ENCODE data around the gene OBSCN. TPM values are rescaled to one million over a fixed set of nuclear protein-coding genes. Genes with fewer than 3 reads are reported as not detected.

OBSCN gene
- total and polyA plus RNA-seq, 10 of the 15 experiments (the other 5 are each of a cell fraction or from before 2014, with no cell fraction given): 0.01 to 0.36 (median 0.08) TPM; not detected in 2

DNA sequence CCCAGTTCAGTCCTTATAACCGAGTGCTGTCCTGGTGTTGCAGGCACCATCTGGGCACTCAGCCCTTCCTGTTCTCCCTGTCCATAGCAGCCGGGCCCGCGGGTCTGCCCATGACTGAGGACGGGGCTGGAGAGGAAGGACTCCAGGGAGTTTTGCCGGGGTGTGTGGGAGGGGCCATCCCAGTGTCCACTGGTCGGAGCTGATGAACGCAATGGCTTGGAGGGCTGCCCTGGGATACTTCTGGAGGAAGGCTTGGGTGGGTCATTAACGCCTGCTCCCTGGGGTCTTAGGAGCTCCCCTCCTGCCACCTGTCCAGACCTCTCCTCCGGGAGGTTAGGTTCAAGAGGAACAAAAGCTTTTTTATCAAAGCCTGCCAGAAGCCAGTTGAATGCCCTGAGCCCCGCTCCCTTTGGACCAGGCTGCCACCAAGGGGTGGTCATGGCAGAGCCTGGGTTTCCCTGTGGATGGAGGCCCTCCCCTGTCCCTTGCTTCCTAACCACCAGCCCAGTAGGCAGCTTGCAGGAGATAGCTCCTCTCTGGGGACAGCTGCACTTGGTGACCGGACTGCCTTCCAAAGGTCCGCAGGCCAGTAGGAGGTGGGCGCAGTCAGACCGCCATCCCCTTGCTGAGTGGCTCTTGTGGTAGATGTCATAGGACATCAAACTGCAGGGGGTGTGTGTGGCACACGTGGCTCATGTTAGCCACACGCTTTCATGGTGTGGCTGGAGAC lies 137.5 kb downstream of the OBSCN start:
- in situ Hi-C loops (cut with MboI): no loop called here
- DNase-seq (ENCODE audit: low read depth, low spot score): no peak
- CTCF ChIA-PET: no interaction called here
- TF ChIP-seq, protein P1, sequence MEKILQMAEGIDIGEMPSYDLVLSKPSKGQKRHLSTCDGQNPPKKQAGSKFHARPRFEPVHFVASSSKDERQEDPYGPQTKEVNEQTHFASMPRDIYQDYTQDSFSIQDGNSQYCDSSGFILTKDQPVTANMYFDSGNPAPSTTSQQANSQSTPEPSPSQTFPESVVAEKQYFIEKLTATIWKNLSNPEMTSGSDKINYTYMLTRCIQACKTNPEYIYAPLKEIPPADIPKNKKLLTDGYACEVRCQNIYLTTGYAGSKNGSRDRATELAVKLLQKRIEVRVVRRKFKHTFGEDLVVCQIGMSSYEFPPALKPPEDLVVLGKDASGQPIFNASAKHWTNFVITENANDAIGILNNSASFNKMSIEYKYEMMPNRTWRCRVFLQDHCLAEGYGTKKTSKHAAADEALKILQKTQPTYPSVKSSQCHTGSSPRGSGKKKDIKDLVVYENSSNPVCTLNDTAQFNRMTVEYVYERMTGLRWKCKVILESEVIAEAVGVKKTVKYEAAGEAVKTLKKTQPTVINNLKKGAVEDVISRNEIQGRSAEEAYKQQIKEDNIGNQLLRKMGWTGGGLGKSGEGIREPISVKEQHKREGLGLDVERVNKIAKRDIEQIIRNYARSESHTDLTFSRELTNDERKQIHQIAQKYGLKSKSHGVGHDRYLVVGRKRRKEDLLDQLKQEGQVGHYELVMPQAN (conservative IDR thresholded peaks at IDR 0.05): no peak
- no peak for TF ChIP-seq SRF (IDR thresholded peaks at IDR 0.05; ENCODE audit: low read depth in 2 of 2, low read length in 2 of 2)
- no peak for TF ChIP-seq EGR1 (IDR thresholded peaks at IDR 0.05; ENCODE audit: borderline replicate concordance in 1 of 2, low read depth in 2 of 2, low read length in 2 of 2)
- TF ChIP-seq, protein P2, sequence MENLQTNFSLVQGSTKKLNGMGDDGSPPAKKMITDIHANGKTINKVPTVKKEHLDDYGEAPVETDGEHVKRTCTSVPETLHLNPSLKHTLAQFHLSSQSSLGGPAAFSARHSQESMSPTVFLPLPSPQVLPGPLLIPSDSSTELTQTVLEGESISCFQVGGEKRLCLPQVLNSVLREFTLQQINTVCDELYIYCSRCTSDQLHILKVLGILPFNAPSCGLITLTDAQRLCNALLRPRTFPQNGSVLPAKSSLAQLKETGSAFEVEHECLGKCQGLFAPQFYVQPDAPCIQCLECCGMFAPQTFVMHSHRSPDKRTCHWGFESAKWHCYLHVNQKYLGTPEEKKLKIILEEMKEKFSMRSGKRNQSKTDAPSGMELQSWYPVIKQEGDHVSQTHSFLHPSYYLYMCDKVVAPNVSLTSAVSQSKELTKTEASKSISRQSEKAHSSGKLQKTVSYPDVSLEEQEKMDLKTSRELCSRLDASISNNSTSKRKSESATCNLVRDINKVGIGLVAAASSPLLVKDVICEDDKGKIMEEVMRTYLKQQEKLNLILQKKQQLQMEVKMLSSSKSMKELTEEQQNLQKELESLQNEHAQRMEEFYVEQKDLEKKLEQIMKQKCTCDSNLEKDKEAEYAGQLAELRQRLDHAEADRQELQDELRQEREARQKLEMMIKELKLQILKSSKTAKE (IDR thresholded peaks at IDR 0.05; ENCODE audit: low read depth, poor library complexity, severe bottlenecking): no peak
- no peak for TF ChIP-seq ZNF384 (IDR thresholded peaks at IDR 0.05; ENCODE audit: borderline replicate concordance, low read depth, low read length)
- TF ChIP-seq SMAD1 (IDR thresholded peaks at IDR 0.05; ENCODE audit: low read depth, partially characterized antibody): no peak
- no peak for TF ChIP-seq MYC (IDR thresholded peaks at IDR 0.05; ENCODE audit: insufficient read depth, insufficient read length, insufficient replicate concordance, low read length, severe bottlenecking)
- TF ChIP-seq RUNX3 (IDR thresholded peaks at IDR 0.05; ENCODE audit: low read length): no peak
- no peak for TF ChIP-seq POLR2AphosphoS2 (IDR thresholded peaks at IDR 0.05; ENCODE audit: low read depth, low read length)
- no peak for TF ChIP-seq TBL1XR1 (IDR thresholded peaks at IDR 0.05; ENCODE audit: low read depth, low read length)
- no peak for TF ChIP-seq ZZZ3 (IDR thresholded peaks at IDR 0.05; ENCODE audit: control insufficient read depth, insufficient read length, low read depth)
- TF ChIP-seq SUZ12 (IDR thresholded peaks at IDR 0.05; ENCODE audit: unreplicated experiment): no peak
- no peak for TF ChIP-seq LARP7 (IDR thresholded peaks at IDR 0.05)
- TF ChIP-seq YY1 (IDR thresholded peaks at IDR 0.05; ENCODE audit: low read depth, low read length): no peak
- TF ChIP-seq IKZF1 (conservative IDR thresholded peaks at IDR 0.05): no peak
- TF ChIP-seq, protein P3, sequence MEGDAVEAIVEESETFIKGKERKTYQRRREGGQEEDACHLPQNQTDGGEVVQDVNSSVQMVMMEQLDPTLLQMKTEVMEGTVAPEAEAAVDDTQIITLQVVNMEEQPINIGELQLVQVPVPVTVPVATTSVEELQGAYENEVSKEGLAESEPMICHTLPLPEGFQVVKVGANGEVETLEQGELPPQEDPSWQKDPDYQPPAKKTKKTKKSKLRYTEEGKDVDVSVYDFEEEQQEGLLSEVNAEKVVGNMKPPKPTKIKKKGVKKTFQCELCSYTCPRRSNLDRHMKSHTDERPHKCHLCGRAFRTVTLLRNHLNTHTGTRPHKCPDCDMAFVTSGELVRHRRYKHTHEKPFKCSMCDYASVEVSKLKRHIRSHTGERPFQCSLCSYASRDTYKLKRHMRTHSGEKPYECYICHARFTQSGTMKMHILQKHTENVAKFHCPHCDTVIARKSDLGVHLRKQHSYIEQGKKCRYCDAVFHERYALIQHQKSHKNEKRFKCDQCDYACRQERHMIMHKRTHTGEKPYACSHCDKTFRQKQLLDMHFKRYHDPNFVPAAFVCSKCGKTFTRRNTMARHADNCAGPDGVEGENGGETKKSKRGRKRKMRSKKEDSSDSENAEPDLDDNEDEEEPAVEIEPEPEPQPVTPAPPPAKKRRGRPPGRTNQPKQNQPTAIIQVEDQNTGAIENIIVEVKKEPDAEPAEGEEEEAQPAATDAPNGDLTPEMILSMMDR (IDR thresholded peaks at IDR 0.05 in 2 of 3, conservative IDR thresholded peaks at IDR 0.05 in 1 of 3; ENCODE audit: control insufficient read depth in 2 of 3, extremely low read depth in 1 of 3, insufficient read depth in 1 of 3, low read depth in 3 of 3, low read length in 3 of 3): no peak
- no peak for TF ChIP-seq MTA2 (IDR thresholded peaks at IDR 0.05; ENCODE audit: low read depth)
- TF ChIP-seq GATAD2B (conservative IDR thresholded peaks at IDR 0.05; ENCODE audit: low read depth): no peak

More for the DNA sequence above, 137.5 kb downstream of the OBSCN start:
- ChIA-PET POLR2A (no interaction called here), SMC1A (ENCODE audit: uncharacterized antibody, unreplicated experiment) (no interaction called here), RAD21 (ENCODE audit: unreplicated experiment) (no interaction called here)
- H3K4me1 ChIP-seq (ENCODE audit: control insufficient read depth, insufficient read depth, low read length): no peaks in the 10 kb centered on the region
- no peak overlapping the region for H3K4me3 ChIP-seq
- intact Hi-C loops (cut with micrococcal nuclease; ENCODE audit: unreplicated experiment): no loop called here
- no peaks in the 10 kb centered on the region; a peak in 1 of 4 replicates for H3K27me3 ChIP-seq (replicated peaks in 1 of 2; ENCODE audit: control insufficient read depth in 2 of 2, insufficient read depth in 2 of 2, low read length in 1 of 2)
- no peaks in the 10 kb centered on the region for H4K20me1 ChIP-seq (ENCODE audit: control insufficient read depth, insufficient read depth)
- H3K4me2 ChIP-seq (ENCODE audit: control insufficient read depth, insufficient read depth): no peak overlapping the region
- no peaks in the 10 kb centered on the region for H3K79me2 ChIP-seq (ENCODE audit: control insufficient read depth, insufficient read depth, low read length)
- ATAC-seq (no peak), FAIRE-seq (no peak)
- WGBS (ENCODE audit: insufficient coverage, insufficient replicate concordance, low lambda C conversion rate, missing lambda C conversion rate): 35% methylated on average over 17 of the region's 17 CpGs
- no peak overlapping the region for H2AFZ ChIP-seq (ENCODE audit: control insufficient read depth, low read depth, low read length)
- H3K9me3 ChIP-seq (replicated peaks; ENCODE audit: control insufficient read depth, insufficient read depth, low read length): no peaks in the 10 kb centered on the region; the same call in 2 of the 3 replicates
- no peak overlapping the region for H3K27ac ChIP-seq (ENCODE audit: control insufficient read depth, insufficient read depth)
- no peak overlapping the region for H3K9ac ChIP-seq (ENCODE audit: control insufficient read depth, insufficient read depth, low read length)
- no TSS peak for BruUV-seq (replicated peaks)
- no peaks in the 10 kb centered on the region for H3K36me3 ChIP-seq (ENCODE audit: control insufficient read depth in 2 of 2, insufficient read depth in 2 of 2, low read length in 1 of 2)
